Measurements from ENCODE around the gene SH3D21.

Gene SH3D21

DNA sequence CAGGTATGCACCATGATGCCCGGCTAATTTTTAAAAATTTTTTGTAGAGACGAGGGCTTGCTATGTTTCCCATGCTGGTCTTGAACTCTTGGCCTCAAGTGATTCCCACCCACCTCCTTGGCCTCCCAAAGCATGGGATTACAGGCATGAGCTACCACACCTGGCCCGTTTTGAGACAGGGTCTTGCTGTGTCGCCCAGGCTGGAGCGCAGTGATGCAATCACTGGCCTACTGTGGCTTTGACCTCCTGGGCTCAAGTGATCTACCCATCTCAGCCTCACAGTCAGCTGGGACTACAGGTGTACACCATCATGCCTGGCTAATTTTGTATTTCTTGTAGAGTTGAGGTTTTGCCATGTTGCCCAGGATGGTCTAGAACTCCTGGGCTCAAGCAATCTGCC is 7.5 kb upstream of the SH3D21 start:
- peaks cover 94% of the 10 kb centered on the region; the same call in 1 of the 2 replicates for H3K36me3 ChIP-seq (ENCODE audit: insufficient read depth, low read length)
- H3K4me2 ChIP-seq (ENCODE audit: low read depth, low read length, poor library complexity, severe bottlenecking) = no peak overlapping the region
- H3K4me1 ChIP-seq (ENCODE audit: insufficient read depth, low read length, poor library complexity, severe bottlenecking) = no peaks in the 10 kb centered on the region
- no peak overlapping the region for H3K4me3 ChIP-seq (ENCODE audit: low read length, poor library complexity, severe bottlenecking)
- H3F3A ChIP-seq (ENCODE audit: low read depth) = no peaks in the 10 kb centered on the region
- TF ChIP-seq EZH2phosphoT487 (IDR thresholded peaks at IDR 0.05; ENCODE audit: borderline replicate concordance) = no peak
- TF ChIP-seq, protein P1, sequence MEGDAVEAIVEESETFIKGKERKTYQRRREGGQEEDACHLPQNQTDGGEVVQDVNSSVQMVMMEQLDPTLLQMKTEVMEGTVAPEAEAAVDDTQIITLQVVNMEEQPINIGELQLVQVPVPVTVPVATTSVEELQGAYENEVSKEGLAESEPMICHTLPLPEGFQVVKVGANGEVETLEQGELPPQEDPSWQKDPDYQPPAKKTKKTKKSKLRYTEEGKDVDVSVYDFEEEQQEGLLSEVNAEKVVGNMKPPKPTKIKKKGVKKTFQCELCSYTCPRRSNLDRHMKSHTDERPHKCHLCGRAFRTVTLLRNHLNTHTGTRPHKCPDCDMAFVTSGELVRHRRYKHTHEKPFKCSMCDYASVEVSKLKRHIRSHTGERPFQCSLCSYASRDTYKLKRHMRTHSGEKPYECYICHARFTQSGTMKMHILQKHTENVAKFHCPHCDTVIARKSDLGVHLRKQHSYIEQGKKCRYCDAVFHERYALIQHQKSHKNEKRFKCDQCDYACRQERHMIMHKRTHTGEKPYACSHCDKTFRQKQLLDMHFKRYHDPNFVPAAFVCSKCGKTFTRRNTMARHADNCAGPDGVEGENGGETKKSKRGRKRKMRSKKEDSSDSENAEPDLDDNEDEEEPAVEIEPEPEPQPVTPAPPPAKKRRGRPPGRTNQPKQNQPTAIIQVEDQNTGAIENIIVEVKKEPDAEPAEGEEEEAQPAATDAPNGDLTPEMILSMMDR (conservative IDR thresholded peaks at IDR 0.05; ENCODE audit: low read length) = no peak
- H3K9me3 ChIP-seq (ENCODE audit: insufficient read depth, low read depth, low read length) = no peaks in the 10 kb centered on the region
- no peaks in the 10 kb centered on the region for H4K20me1 ChIP-seq (ENCODE audit: insufficient read depth, low read length, poor library complexity, severe bottlenecking)
- no peaks in the 10 kb centered on the region for H3K79me2 ChIP-seq (ENCODE audit: insufficient read depth, low read length)
- no peak overlapping the region for H3K9ac ChIP-seq (ENCODE audit: low read depth, low read length, poor library complexity, severe bottlenecking)
- no peaks in the 10 kb centered on the region for H3K9me2 ChIP-seq (replicated peaks; ENCODE audit: low read depth, low read length)
- no peaks in the 10 kb centered on the region for H3K27me3 ChIP-seq (ENCODE audit: insufficient read depth, low read length, poor library complexity, severe bottlenecking)
- no peak overlapping the region for H2AFZ ChIP-seq (ENCODE audit: low read length)

DNA sequence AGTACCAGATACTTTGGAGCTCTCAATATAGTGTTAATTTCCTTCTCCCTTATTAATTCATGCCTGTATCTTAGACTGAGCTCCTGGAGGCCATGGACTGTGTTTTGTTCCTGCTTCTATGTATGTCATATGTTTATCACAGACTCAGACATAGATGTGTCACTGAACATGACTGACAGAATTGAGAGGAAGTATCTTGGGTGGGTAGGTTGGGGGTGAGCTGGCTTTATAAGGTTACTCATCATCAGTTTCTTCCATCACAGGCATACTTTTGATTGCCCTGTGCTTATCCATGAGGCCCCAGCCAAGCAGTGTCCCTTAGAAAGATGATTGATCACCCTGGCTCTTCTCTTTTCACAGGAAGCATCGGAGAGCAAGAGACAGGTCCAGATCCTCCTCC is 5.6 kb upstream of the SH3D21 start:
- H3K4me2 ChIP-seq (ENCODE audit: low read depth, low read length, poor library complexity, severe bottlenecking) = no peak overlapping the region

DNA sequence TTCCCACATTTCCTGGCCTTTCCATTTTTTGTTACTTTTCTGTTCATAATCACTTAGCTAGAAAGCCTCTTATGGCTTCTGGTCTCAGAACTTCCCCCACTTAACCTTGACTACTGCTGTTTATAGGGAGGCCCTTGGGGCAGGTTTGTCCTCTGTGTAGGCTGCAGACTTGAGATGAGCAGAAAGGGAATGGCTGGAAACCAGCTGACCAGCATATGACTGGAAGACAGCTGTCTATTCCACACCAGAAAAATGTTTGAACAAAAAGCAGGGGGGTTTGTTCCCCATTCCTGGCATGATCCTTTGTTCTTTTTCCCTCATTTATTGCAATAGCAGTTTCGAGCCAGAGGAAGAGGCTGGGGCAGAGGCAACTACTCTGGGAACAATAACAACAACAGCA is 4.9 kb upstream of the SH3D21 start:
- H3K27me3 ChIP-seq (ENCODE audit: insufficient read depth, low read length, poor library complexity, severe bottlenecking) = no peaks in the 10 kb centered on the region
- H3K79me2 ChIP-seq (ENCODE audit: insufficient read depth, low read length) = no peaks in the 10 kb centered on the region
- no peak overlapping the region for H3K4me3 ChIP-seq (ENCODE audit: low read length, poor library complexity, severe bottlenecking)
- H2AFZ ChIP-seq (ENCODE audit: low read length) = no peak overlapping the region
- H3F3A ChIP-seq (ENCODE audit: low read depth) = no peaks in the 10 kb centered on the region
- no peak overlapping the region for H3K9ac ChIP-seq (ENCODE audit: low read depth, low read length, poor library complexity, severe bottlenecking)
- H4K20me1 ChIP-seq (ENCODE audit: insufficient read depth, low read length, poor library complexity, severe bottlenecking) = no peaks in the 10 kb centered on the region
- peaks cover 90% of the 10 kb centered on the region; the same call in 1 of the 2 replicates for H3K36me3 ChIP-seq (ENCODE audit: insufficient read depth, low read length)
- TF ChIP-seq EZH2phosphoT487 (IDR thresholded peaks at IDR 0.05; ENCODE audit: borderline replicate concordance) = no peak
- TF ChIP-seq, protein P1 (conservative IDR thresholded peaks at IDR 0.05; ENCODE audit: low read length) = no peak
- H3K4me2 ChIP-seq (ENCODE audit: low read depth, low read length, poor library complexity, severe bottlenecking) = no peak overlapping the region
- no peaks in the 10 kb centered on the region for H3K9me2 ChIP-seq (replicated peaks; ENCODE audit: low read depth, low read length)
- no peaks in the 10 kb centered on the region for H3K4me1 ChIP-seq (ENCODE audit: insufficient read depth, low read length, poor library complexity, severe bottlenecking)
- no peaks in the 10 kb centered on the region for H3K9me3 ChIP-seq (ENCODE audit: insufficient read depth, low read depth, low read length)

More for the DNA sequence above, 5.6 kb upstream of the SH3D21 start:
- H3K4me3 ChIP-seq (ENCODE audit: low read length, poor library complexity, severe bottlenecking) = no peak overlapping the region
- no peak overlapping the region for H3K9ac ChIP-seq (ENCODE audit: low read depth, low read length, poor library complexity, severe bottlenecking)
- no peaks in the 10 kb centered on the region for H3K79me2 ChIP-seq (ENCODE audit: insufficient read depth, low read length)
- no peaks in the 10 kb centered on the region for H3K9me3 ChIP-seq (ENCODE audit: insufficient read depth, low read depth, low read length)
- TF ChIP-seq EZH2phosphoT487 (IDR thresholded peaks at IDR 0.05; ENCODE audit: borderline replicate concordance) = no peak
- TF ChIP-seq, protein P1 (conservative IDR thresholded peaks at IDR 0.05; ENCODE audit: low read length) = no peak
- peaks cover 92% of the 10 kb centered on the region; the same call in 1 of the 2 replicates for H3K36me3 ChIP-seq (ENCODE audit: insufficient read depth, low read length)
- no peaks in the 10 kb centered on the region for H3F3A ChIP-seq (ENCODE audit: low read depth)
- no peaks in the 10 kb centered on the region for H4K20me1 ChIP-seq (ENCODE audit: insufficient read depth, low read length, poor library complexity, severe bottlenecking)
- no peak overlapping the region for H2AFZ ChIP-seq (ENCODE audit: low read length)
- H3K27me3 ChIP-seq (ENCODE audit: insufficient read depth, low read length, poor library complexity, severe bottlenecking) = no peaks in the 10 kb centered on the region
- H3K4me1 ChIP-seq (ENCODE audit: insufficient read depth, low read length, poor library complexity, severe bottlenecking) = no peaks in the 10 kb centered on the region
- H3K9me2 ChIP-seq (replicated peaks; ENCODE audit: low read depth, low read length) = no peaks in the 10 kb centered on the region
